ENCODE measurements around the gene THYN1. TPM values are rescaled to one million over a fixed set of nuclear protein-coding genes. Genes with fewer than 3 reads are reported as not detected.

The THYN1 gene
- total and polyA plus RNA-seq, 2 of the 13 experiments (the other 11 are each of a cell fraction or from before 2014, with no cell fraction given): 36.1 to 87.6 TPM

- no peak for DNase-seq (ENCODE audit: low spot score)
- no peak for FAIRE-seq
- ATAC-seq: peak; percentile 25
- Histone ChIP-seq H3K36me3 (replicated peaks in 1 of 2; ENCODE audit: control insufficient read depth in 1 of 2, insufficient read depth in 2 of 2, low read length in 2 of 2) (no peaks in the 10 kb centered on the region), H4K20me1 (ENCODE audit: insufficient read depth, low read length) (no peaks in the 10 kb centered on the region), H3K9me3 (ENCODE audit: low read length) (no peaks in the 10 kb centered on the region), H3K4me1 (ENCODE audit: insufficient read depth, low read length) (peaks cover 17% of the 10 kb centered on the region), H3K4me3 (replicated peaks in 1 of 3; ENCODE audit: insufficient read depth in 1 of 3, low read depth in 2 of 3, low read length in 3 of 3) (peak overlapping the region in 1 of 3 experiments; percentile 19; a peak in 1 of 6 replicates), H3K79me2 (ENCODE audit: insufficient read depth, low read length) (no peaks in the 10 kb centered on the region), H3K9ac (ENCODE audit: insufficient read depth, low read depth, low read length) (no peak overlapping the region), H3K27me3 (ENCODE audit: control insufficient read depth in 1 of 2, insufficient read depth in 2 of 2, low read length in 2 of 2) (peaks cover 6 to 66% of the 10 kb centered on the region in 2 experiments), H2AFZ (ENCODE audit: low read length) (no peak overlapping the region), H3K4me2 (ENCODE audit: low read depth, low read length) (peak overlapping the region; percentile 46; the same call in 1 of the 2 replicates), H3K27ac (ENCODE audit: extremely low read length, insufficient read depth, low read length) (no peak overlapping the region)
- no peak for TF ChIP-seq ZNF24 (IDR thresholded peaks at IDR 0.05)
- TF ChIP-seq SRF (IDR thresholded peaks at IDR 0.05; ENCODE audit: low read depth, low read length): no peak
- peak; percentile 16 for TF ChIP-seq ZNF800 (CRISPR knock-in tag; IDR thresholded peaks at IDR 0.05)
- no peak for TF ChIP-seq BCL6 (CRISPR knock-in tag; IDR thresholded peaks at IDR 0.05)
- TF ChIP-seq ZNF512B (CRISPR knock-in tag; IDR thresholded peaks at IDR 0.05; ENCODE audit: borderline replicate concordance): no peak
- TF ChIP-seq ZBTB7B (CRISPR knock-in tag; IDR thresholded peaks at IDR 0.05): no peak
- TF ChIP-seq RFX3 (CRISPR knock-in tag; IDR thresholded peaks at IDR 0.05): no peak
- peak; percentile 36; the same call in 1 of the 2 replicates for TF ChIP-seq EZH2 (conservative IDR thresholded peaks at IDR 0.05; ENCODE audit: low read depth, low read length)
- TF ChIP-seq TERF1 (CRISPR knock-in tag; IDR thresholded peaks at IDR 0.05): no peak
- TF ChIP-seq CHD2 (IDR thresholded peaks at IDR 0.05; ENCODE audit: low read depth, low read length): no peak
- no peak for TF ChIP-seq MXI1 (IDR thresholded peaks at IDR 0.05; ENCODE audit: borderline replicate concordance, low read depth, low read length)
- TF ChIP-seq ZBTB34 (CRISPR knock-in tag; IDR thresholded peaks at IDR 0.05): no peak
- no TSS peak for BruUV-seq (replicated peaks)
- in situ Hi-C loops (cut with HindIII; ENCODE audit: extremely low pct_ligation_motif_present, low pct_unique_long_range_greater_than_20kb): no loop called here
- 7% methylated on average over 3 of the region's 88 CpGs for WGBS (ENCODE audit: low lambda C conversion rate)
- CTCF ChIA-PET (ENCODE audit: low intra/inter-chr PET ratio, low total read pairs): no interaction called here
- intact Hi-C loops (cut with micrococcal nuclease; ENCODE audit: unreplicated experiment): no loop called here
- POLR2A ChIA-PET: no interaction called here
Observed at GRCh38 chr11:134276396-134277182, 23.4 kb upstream of the THYN1 start.
